HG02938 (cell line): ENCODE measurements around the gene SFMBT1.

Experiments
- ATAC-seq: cut with Tn5 transposase; IDR thresholded peaks from one replicate; pipeline ENCODE4 v1.9.1; 2021; ENCODE audit warnings: mild to moderate bottlenecking, moderate library complexity; ENCODE audit not compliant: unreplicated experiment

The SFMBT1 gene, protein sequence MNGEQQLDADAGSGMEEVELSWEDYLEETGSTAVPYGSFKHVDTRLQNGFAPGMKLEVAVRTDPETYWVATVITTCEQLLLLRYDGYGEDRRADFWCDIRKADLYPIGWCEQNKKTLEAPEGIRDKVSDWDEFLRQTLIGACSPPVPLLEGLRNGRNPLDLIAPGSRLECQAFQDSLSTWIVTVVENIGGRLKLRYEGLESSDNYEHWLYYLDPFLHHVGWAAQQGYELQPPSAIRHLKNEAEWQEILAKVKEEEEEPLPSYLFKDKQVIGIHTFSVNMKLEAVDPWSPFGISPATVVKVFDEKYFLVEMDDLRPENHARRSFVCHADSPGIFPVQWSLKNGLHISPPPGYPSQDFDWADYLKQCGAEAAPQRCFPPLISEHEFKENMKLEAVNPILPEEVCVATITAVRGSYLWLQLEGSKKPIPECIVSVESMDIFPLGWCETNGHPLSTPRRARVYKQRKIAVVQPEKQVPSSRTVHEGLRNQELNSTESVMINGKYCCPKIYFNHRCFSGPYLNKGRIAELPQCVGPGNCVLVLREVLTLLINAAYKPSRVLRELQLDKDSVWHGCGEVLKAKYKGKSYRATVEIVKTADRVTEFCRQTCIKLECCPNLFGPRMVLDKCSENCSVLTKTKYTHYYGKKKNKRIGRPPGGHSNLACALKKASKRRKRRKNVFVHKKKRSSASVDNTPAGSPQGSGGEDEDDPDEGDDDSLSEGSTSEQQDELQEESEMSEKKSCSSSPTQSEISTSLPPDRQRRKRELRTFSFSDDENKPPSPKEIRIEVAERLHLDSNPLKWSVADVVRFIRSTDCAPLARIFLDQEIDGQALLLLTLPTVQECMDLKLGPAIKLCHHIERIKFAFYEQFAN

DNA sequence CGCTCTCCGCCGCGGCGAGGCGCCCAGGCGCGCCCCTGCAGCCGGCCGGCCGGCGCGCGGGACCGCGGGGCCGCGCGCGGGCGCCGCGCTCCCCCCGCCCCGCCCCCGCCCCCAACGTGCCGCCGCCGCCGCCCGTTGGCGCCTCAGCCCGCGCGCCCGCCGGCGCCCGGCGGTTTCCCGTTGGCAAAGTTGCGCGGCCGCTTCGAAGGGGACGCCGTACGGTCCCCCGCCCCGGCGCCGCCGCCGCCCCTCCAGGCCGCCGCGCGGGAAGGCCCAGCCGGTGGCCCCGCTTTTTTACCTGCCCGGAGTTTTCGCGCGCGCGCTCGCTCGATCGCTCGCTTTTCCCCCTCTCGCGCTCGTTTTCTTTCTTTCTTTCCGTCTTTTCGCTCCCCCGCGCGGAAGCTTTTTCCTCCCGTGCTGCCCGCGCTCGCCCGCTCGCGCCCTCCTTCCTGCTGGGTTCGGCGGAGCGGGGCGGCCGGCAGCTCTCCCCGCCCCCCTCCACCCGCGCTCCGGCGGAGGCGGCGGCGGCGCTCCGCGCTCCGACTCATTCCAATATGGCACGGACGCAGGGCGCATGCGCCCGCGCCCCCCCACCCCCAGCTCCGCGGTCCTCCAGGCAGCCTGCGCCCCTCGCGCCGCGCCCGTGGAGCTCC lies at the start of gene SFMBT1:
Gene SFMBT1 (minus strand): TSS at position 556 of the 653 bp plus-strand sequence. CDS start 76,945 bp downstream, outside the sequence.
- ATAC-seq: peak; percentile 43

- no peak for ATAC-seq
Observed at GRCh38 chr3:53092942-53093341, 47.1 kb upstream of the SFMBT1 start.

GRCh38 chr3:53092216-53092615 lies 46.3 kb upstream of the SFMBT1 start:
- no peak for ATAC-seq

- no peak for ATAC-seq
Observed at GRCh38 chr3:53091011-53091410, 45.1 kb upstream of the SFMBT1 start.

DNA sequence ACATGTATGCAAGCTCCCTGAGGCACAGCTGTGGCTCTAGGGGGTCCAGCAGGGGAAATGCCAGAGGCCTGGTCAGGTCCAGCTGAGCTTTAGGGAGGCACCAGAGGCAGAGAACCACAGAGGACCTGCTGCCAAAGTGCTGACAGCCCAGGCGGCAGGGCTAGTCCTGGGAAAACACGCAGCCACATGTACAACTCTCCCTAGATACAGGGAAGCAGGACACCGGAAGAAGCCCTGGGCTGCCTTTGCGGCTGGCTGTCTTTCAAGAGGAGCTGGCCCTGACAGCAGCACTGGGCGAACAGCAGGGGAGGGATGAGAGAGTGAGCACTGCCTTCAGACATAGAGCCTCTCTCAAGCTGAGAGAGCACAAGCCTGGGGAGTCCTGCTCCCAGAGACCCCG lies 43.6 kb upstream of the SFMBT1 start:
- ATAC-seq: no peak

DNA sequence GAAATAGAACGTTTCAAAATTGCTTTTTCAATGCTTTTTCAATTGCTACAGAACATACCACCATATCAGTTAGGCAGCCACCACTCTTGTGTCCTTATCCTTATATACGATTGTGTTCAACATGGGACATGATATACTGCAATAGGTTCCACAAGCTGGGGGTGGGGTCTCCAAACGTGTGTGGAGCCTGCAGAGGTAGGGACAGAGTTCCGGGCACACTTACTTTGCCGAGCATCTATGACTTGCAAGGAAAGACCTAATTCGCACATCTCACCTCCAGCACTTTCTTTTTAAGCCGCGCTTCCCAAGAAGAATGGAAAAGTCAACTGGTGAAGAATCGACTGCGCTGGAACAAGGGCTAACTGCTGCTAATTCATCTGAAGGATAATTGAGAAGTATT lies 39.6 kb upstream of the SFMBT1 start:
- no peak for ATAC-seq

DNA sequence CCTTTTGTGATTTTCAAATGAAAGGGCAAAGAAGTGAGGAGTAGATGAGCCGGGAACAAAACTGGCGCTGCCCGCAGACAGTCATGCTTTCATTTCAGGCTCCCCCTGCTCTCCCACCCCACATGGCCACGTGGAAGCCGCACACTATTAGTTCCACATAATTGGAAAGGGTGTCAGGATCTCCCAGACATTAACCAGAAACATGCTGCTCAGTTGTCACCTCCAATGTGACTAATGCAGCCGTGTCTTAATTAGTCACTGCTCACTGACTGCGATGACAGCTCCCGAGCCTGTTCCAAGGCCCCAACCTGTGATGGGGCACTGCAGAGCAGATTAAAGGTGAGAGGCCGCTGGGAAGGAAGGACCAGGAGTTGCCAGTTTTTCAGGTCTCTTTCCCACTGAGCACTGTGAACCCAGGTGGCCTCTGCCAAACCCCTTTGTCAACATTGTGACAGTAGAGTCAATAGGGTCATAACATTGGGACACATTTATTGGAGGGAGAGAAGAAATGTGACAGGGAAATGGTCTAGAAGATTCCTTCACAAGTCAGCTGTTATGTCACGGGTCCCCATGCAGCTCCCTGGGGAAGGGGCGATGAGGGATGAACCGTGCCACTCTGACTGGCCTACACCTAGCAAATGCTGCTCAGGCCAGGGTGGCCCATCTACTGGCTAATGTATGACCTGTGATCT lies 38.6 kb upstream of the SFMBT1 start:
- no peak for ATAC-seq

DNA sequence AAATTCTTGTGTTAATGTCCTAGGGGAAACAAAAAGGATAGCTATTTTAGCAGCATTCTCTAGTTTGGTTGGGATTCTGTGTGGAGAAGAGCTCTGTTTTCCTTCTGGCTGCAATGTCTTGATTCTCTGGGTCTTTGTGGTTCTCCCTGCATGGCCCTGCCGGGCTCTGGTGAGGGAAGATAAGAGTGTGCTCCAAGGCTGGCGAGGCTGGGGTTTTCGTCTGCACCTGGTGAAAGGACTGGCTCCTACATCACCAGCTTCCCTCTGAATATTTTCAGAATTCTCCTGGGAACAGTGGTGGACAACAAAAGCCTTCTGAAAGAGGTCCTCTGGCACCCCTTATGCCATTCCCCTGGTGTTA lies 38.1 kb upstream of the SFMBT1 start:
- no peak for ATAC-seq

GRCh38 chr3:53083521-53083920 lies 37.6 kb upstream of the SFMBT1 start:
- no peak for ATAC-seq

DNA sequence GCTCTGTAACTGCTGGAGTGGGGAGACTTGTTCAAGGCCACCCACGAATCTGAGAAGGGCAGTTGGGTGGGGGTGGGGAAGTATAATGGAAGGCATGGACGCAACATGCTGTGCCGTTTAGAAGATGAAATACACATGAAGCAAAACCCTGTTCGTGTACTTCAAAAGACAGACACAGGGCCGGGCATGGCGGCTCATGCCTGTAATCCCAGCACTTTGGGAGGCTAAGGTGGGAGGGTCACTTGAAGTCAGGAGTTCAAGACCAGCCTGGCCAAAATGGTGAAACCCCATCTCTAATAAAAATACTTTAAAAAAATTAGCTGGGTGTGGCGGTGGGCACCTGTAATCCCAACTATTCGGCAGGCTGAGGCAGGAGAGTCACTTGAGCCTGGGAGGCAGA lies 36.9 kb upstream of the SFMBT1 start:
- no peak for ATAC-seq

GRCh38 chr3:53081318-53081717 lies 35.4 kb upstream of the SFMBT1 start:
- ATAC-seq: no peak

- ATAC-seq: no peak
Observed at GRCh38 chr3:53080612-53081205, 34.8 kb upstream of the SFMBT1 start.

DNA sequence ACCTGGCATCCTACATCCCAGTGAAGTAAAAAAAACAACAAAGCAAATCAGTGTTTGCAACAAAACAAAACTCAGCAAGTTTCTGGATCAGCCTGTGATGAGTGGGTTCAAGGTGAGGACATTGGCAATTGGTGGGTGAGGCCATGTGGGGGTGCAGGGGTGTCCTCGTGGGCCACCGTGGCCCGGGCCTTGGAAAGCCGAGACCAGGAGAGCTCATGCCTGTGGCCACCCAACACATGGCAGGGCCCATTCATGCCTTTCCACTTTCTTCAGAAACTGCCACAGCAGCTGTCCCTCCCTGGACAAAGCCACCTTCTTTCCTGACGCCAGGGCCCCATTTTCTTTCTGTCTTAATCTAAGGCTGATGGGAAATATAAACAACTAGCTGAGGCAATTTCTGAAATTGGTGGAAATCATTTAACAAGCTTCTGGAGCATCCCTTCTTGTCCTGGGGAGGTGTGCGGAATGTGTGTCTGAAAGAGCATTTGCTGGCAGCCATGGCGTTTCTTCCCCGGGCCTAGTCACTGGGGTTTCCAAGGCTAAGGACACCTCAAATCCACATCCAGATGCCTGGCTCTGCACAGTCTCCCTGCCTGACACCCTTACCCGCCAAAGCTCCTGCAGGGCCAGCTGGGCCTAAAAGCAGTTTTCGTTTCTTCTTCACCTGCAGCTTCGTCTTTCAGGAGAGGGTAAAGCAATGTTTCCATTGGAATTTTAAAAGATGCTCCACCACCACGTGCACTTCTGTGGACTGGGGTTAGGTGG lies 34.1 kb upstream of the SFMBT1 start:
- no peak for ATAC-seq

DNA sequence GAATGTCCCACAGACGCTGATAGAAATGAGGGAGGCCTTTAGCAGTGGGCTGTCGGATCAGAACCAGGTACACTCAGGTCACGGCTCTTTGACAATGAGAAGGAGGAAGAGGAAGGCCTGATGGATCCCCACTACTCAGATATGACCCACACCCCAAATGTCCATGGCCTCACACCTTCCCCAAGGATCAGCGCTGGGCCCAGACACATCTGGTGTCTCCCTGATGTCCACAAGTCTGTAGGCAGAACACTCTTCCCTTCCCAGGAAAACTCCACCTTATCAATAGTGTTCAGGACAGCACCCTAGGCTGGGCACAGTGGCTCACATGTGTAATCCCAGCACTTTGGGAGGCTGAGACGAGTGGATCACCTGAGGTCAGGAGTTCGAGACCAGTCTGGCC lies 33.3 kb upstream of the SFMBT1 start:
- ATAC-seq: no peak

DNA sequence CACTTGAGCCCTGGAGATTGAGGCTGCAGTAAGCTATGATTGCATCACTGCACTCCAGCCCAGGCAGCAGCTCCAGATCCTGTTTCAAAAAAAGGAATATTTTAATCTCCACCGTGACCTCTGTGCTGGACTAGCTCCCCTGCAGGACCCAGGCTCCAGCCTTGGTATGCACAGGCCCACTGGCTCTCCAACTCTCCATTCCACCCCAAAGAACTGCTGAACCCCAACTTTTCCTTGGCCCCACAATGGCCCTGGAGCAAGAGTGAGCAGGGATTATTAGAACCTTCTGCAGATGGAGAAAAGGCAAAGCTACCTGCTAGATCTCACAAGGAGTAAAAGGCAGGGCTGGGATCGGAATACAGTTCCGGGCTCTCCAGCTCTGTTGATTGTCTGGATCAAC lies 32.8 kb upstream of the SFMBT1 start:
- no peak for ATAC-seq

- no peak for ATAC-seq
Observed at GRCh38 chr3:53077476-53078220, 31.8 kb upstream of the SFMBT1 start.

- ATAC-seq: no peak
Observed at GRCh38 chr3:53075743-53076140, 29.9 kb upstream of the SFMBT1 start.

DNA sequence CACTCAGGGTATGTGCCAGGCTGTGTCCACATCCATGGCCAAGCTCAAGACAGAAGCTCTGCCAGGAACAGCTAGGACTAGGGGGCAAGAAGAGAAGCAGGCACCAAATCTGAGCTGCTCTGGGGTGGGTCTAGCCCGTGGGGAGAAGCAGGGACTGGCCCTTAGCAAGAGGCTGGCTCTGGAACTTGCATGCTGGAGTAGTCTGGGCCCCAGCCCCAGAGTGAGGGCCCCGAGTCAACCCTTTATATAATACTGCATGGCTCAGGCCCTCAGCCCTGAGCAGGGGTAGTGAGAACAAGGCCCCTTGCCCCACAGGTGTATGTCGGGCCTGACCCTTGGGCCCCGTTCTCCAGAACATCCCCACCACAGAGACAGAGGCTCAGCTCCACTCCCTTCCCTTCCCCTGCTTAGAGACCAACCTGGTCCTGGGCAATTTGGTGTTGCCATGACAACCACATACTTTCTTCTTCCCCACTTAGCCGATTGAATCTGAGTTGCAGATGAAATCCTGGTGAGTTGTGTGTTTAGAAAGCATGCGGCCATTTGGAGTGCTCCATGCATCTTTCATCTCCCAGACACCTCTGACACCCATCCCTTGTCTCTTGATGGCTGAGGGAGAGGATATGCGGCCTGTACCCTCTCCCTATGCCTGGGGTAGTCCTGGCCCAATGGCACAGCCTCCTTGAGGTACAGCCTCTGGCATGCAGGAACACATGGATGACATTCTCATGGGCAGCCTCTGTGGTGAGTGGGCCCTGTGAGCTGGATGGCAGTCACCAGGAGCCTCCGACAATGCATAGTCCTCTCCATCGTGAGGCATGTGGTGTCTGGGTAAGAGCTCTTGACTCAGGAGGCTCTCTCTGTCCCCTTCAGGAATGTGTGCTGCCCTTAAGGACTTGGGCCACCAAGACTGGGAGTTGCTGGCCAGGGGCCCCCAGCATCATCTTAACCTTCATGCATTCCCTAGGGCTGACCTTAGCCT lies 29.2 kb upstream of the SFMBT1 start:
- ATAC-seq: no peak
